A549 (cell line): Measurements from ENCODE around the gene ASTN1. TPM values are rescaled to one million over a fixed set of nuclear protein-coding genes. Genes with fewer than 3 reads are reported as not detected.

ENCODE experiments used
- ATAC-seq, 2 experiments: fragments of 200-7000 bp in 1 of 2; fragments of >200 bp in 1 of 2; cut with Nextera tagmentation in 1 of 2; cut with Tn5 transposase in 1 of 2; 3 replicates each; pipeline versions ENCODE4 v1.8.0 to v1.9.1; 2018 to 2020; ENCODE audit warnings: mild to moderate bottlenecking in 1 of 2, moderate library complexity in 1 of 2
- CTCF ChIA-PET: fragments of 300-600 bp; sonication (Branson Sonifier 250); formaldehyde crosslinking; extraction: SDS; loops from one replicate; lab custom pipeline; 2021; ENCODE audit warnings: antibody characterized with exemption, inconsistent platforms; lab: Yijun Ruan, JAX
- POLR2A ChIA-PET: fragments of 350-600 bp; formaldehyde crosslinking; extraction: SDS; loops from one replicate; lab custom pipeline; 2021; ENCODE audit warnings: antibody characterized with exemption, inconsistent platforms; lab: Yijun Ruan, JAX
- DNase-seq, 2 experiments: peaks; one replicate each; pipeline versions ENCODE4 v3.0.0 to v3.0.0-alpha.2; 2011 to 2016; ENCODE audit warnings: low read depth in 1 of 2, low spot score in 1 of 2
- FAIRE-seq: peaks from 2 replicates; lab custom pipeline; 2011; peaks lifted over from hg19 to GRCh38; lab: Jason Lieb, UNC
- H3K27ac ChIP-seq, 2 experiments: fragments of >200 bp; sonication (Bioruptor Twin); formaldehyde crosslinking; 3 replicates each; pipeline ENCODE4 v1.5.1; 2016 to 2017
- H3K4me1 ChIP-seq: fragments of >200 bp; sonication (Bioruptor Twin); formaldehyde crosslinking; 3 replicates; pipeline ENCODE4 v1.6.1; 2016
- H3K4me2 ChIP-seq: fragments of >200 bp; sonication (Bioruptor Twin); formaldehyde crosslinking; 3 replicates; pipeline ENCODE4 v1.6.1; 2016
- H3K4me3 ChIP-seq: fragments of >200 bp; sonication (Bioruptor Twin); formaldehyde crosslinking; 3 replicates; pipeline ENCODE4 v1.5.1; 2016
- H3K9me3 ChIP-seq: fragments of >200 bp; sonication (Bioruptor Twin); formaldehyde crosslinking; 3 replicates; pipeline ENCODE4 v1.6.1; 2016
- ATOH8 ChIP-seq: fragments of 250-450 bp; sonication (Bioruptor Pico); IDR thresholded peaks from 2 replicates; pipeline ENCODE4 v1.5.0; 2020; ENCODE audit warnings: low read depth, mild to moderate bottlenecking, moderate library complexity
- BCL3 ChIP-seq: fragments of >200 bp; sonication (Bioruptor Twin); formaldehyde crosslinking; IDR thresholded peaks from 3 replicates; pipeline ENCODE4 v1.6.1; 2016
- BHLHE40 ChIP-seq: IDR thresholded peaks from 2 replicates; pipeline ENCODE4 v1.6.1; 2012; ENCODE audit warnings: low read depth, low read length, inconsistent platforms
- CBX2 ChIP-seq: fragments of 200-600 bp; sonication (generic); IDR thresholded peaks from 2 replicates; pipeline ENCODE4 v1.6.1; 2016; ENCODE audit warnings: low read depth, mild to moderate bottlenecking, borderline replicate concordance
- CBX8 ChIP-seq: fragments of 200-600 bp; sonication (generic); IDR thresholded peaks from 2 replicates; pipeline ENCODE4 v1.6.1; 2016
- CTCF ChIP-seq: fragments of >200 bp; sonication (Bioruptor Twin); formaldehyde crosslinking; IDR thresholded peaks from 3 replicates; pipeline ENCODE4 v1.5.1; 2016
- E2F6 ChIP-seq: IDR thresholded peaks from 2 replicates; pipeline ENCODE4 v1.6.1; 2012; ENCODE audit warnings: low read depth, borderline replicate concordance
- EHF ChIP-seq: fragments of 250-450 bp; sonication (Bioruptor Pico); IDR thresholded peaks from 2 replicates; pipeline ENCODE4 v1.5.0; 2020; ENCODE audit warnings: mild to moderate bottlenecking
- EHMT2 ChIP-seq: fragments of 200-600 bp; sonication (generic); IDR thresholded peaks from 2 replicates; pipeline ENCODE4 v1.6.1; 2016; ENCODE audit warnings: antibody characterized with exemption, low read depth, mild to moderate bottlenecking, moderate library complexity
- ELK1 ChIP-seq: fragments of 150-350 bp; IDR thresholded peaks from 2 replicates; pipeline ENCODE4 v1.6.1; 2014; ENCODE audit warnings: low read depth, mild to moderate bottlenecking, low read length
- FOXS1 ChIP-seq: fragments of 250-450 bp; sonication (Bioruptor Pico); IDR thresholded peaks from 2 replicates; pipeline ENCODE4 v1.5.0; 2020; ENCODE audit warnings: mild to moderate bottlenecking, moderate library complexity
- GATA3 ChIP-seq: IDR thresholded peaks from 2 replicates; pipeline ENCODE4 v1.6.1; 2012; ENCODE audit warnings: borderline replicate concordance
- HEYL ChIP-seq: fragments of 250-450 bp; sonication (Bioruptor Pico); IDR thresholded peaks from 2 replicates; pipeline ENCODE4 v1.8.0; 2021; ENCODE audit warnings: mild to moderate bottlenecking, moderate library complexity
- HMGXB4 ChIP-seq: fragments of 250-450 bp; sonication (Bioruptor Pico); IDR thresholded peaks from 2 replicates; pipeline ENCODE4 v1.5.0; 2021; ENCODE audit warnings: mild to moderate bottlenecking, moderate library complexity, borderline replicate concordance
- HOXA7 ChIP-seq: fragments of 250-450 bp; sonication (Bioruptor Pico); IDR thresholded peaks from 2 replicates; pipeline ENCODE4 v1.5.0; 2020; ENCODE audit warnings: mild to moderate bottlenecking, moderate library complexity
- KDM1A ChIP-seq: fragments of 200-600 bp; sonication (generic); IDR thresholded peaks from 2 replicates; pipeline ENCODE4 v1.6.1; 2016; ENCODE audit warnings: low read depth, mild to moderate bottlenecking
- KDM5A ChIP-seq: fragments of 200-600 bp; sonication (generic); IDR thresholded peaks from 2 replicates; pipeline ENCODE4 v1.6.1; 2016; ENCODE audit warnings: antibody characterized with exemption, mild to moderate bottlenecking
- MAFK ChIP-seq: fragments of 450-650 bp; IDR thresholded peaks from 2 replicates; pipeline ENCODE4 v1.6.1; 2014; ENCODE audit not compliant: partially characterized antibody
- MAX ChIP-seq: IDR thresholded peaks from 2 replicates; pipeline ENCODE4 v1.6.1; 2012
- MAZ ChIP-seq: fragments of 150-350 bp; IDR thresholded peaks from 2 replicates; pipeline ENCODE4 v1.6.1; 2014; ENCODE audit warnings: antibody characterized with exemption, low read depth, low read length, borderline replicate concordance
- POLR2A ChIP-seq: IDR thresholded peaks from 2 replicates; pipeline ENCODE4 v1.6.1; 2012; ENCODE audit warnings: mild to moderate bottlenecking, low read length
- POLR2AphosphoS2 ChIP-seq: conservative IDR thresholded peaks from 2 replicates; pipeline ENCODE4 v1.6.1; 2012; ENCODE audit warnings: low read length, improper control_type of control experiment, inconsistent platforms
- RAD21 ChIP-seq, 2 experiments: fragments of >200 bp in 1 of 2; sonication (Bioruptor Twin) in 1 of 2; formaldehyde crosslinking in 1 of 2; IDR thresholded peaks in 1 of 2; conservative IDR thresholded peaks in 1 of 2; 2 replicates in 1 of 2; 3 replicates in 1 of 2; pipeline ENCODE4 v1.6.1; 2012 to 2018; ENCODE audit warnings: inconsistent platforms in 1 of 2
- RCOR1 ChIP-seq: fragments of 150-350 bp; IDR thresholded peaks from 2 replicates; pipeline ENCODE4 v1.6.1; 2014; ENCODE audit warnings: antibody characterized with exemption, low read length, low read depth
- SREBF2 ChIP-seq: fragments of 450-650 bp; IDR thresholded peaks from 2 replicates; pipeline ENCODE4 v1.6.1; 2014; ENCODE audit warnings: mild to moderate bottlenecking, moderate library complexity
- TFCP2L1 ChIP-seq: fragments of 250-450 bp; sonication (Bioruptor Pico); IDR thresholded peaks from 2 replicates; pipeline ENCODE4 v1.5.0; 2021; ENCODE audit warnings: mild to moderate bottlenecking
- ZSCAN20 ChIP-seq: fragments of 250-450 bp; sonication (Bioruptor Pico); IDR thresholded peaks from 2 replicates; pipeline ENCODE4 v1.8.0; 2022; ENCODE audit warnings: mild to moderate bottlenecking, moderate library complexity
- WGBS: methylation state at CpG from one replicate; pipeline ENCODE4 v1.1.6; 2017; ENCODE audit errors: missing lambda C conversion rate; 5-methylcytosine and 5-hydroxymethylcytosine counted together
- polyA plus RNA-seq, 4 experiments: library from polyadenylated mRNA; depleted of rRNA in 3 of 4; stranded (reverse); fragments of >200 nt; fragmentation: RNase III in 1 of 4; extraction: RNeasy Plus Mini Kit Qiagen cat#74134 plus additional on column Dnase treatment in 1 of 4; gene quantifications; 2 replicates in 3 of 4; 3 replicates in 1 of 4; pipeline ENCODE4 v1.2.3, GENCODE V29; 2011 to 2017

Gene ASTN1
- polyA plus RNA-seq, 2 of the 4 experiments (the other 2 are of a cell fraction), result not detected

GRCh38 chr1:176896216-176896615 is 268.3 kb downstream of the ASTN1 start:
- ChIA-PET POLR2A (no interaction called here), CTCF (interaction anchor here (0.8 to 5.3 kb wide), 11 partner anchors 9 to 1051 kb away, joined by 3 to 68 read pairs (median 4); no protein-coding TSS in a partner anchor)
- no peak overlapping the region for H3K27ac ChIP-seq
- TF ChIP-seq POLR2A (no peak), TFCP2L1 (CRISPR knock-in tag) (no peak), CBX2 (no peak), E2F6 (no peak), HOXA7 (no peak), HMGXB4 (CRISPR knock-in tag) (no peak), RCOR1 (no peak), CTCF (no peak), MAX (no peak), POLR2AphosphoS2 (no peak), BHLHE40 (no peak), HEYL (CRISPR knock-in tag) (no peak), CBX8 (no peak), BCL3 (no peak), MAFK (no peak)
- H3K4me3 ChIP-seq, result no peak overlapping the region
- WGBS, result 38% methylated on average over 10 of the region's 10 CpGs
- no peaks in the 10 kb centered on the region for H3K4me1 ChIP-seq
- FAIRE-seq (no peak), ATAC-seq (no peak), DNase-seq (no peak)
- H3K9me3 ChIP-seq, result no peaks in the 10 kb centered on the region
- H3K4me2 ChIP-seq, result no peak overlapping the region

GRCh38 chr1:176894450-176894849 is 270.1 kb downstream of the ASTN1 start:
- no peak for DNase-seq
- Histone ChIP-seq H3K4me2 (no peak overlapping the region), H3K9me3 (no peaks in the 10 kb centered on the region), H3K27ac (no peak overlapping the region), H3K4me3 (no peak overlapping the region), H3K4me1 (no peaks in the 10 kb centered on the region)
- ChIA-PET POLR2A (no interaction called here), CTCF (interaction anchor here (1.2 to 2.4 kb wide), 4 partner anchors 11 to 1048 kb away, joined by 3 to 7 read pairs (median 4); no protein-coding TSS in a partner anchor)
- 35% methylated on average over 8 of the region's 8 CpGs for WGBS
- no peak for ATAC-seq
- FAIRE-seq, result no peak
- TF ChIP-seq ELK1 (no peak), GATA3 (no peak), ATOH8 (CRISPR knock-in tag) (no peak), KDM1A (no peak), E2F6 (no peak), SREBF2 (no peak), MAZ (no peak), EHMT2 (no peak), HEYL (CRISPR knock-in tag) (no peak), KDM5A (no peak), POLR2AphosphoS2 (no peak), EHF (CRISPR knock-in tag) (no peak), CTCF (no peak), ZSCAN20 (CRISPR knock-in tag) (no peak), FOXS1 (no peak), RAD21 (conservative IDR thresholded peaks at IDR 0.05 in 1 of 2, IDR thresholded peaks at IDR 0.05 in 1 of 2) (no peak)
